Neural cell (in vitro differentiated cells): ENCODE measurements around the gene ATP5F1D. TPM values are rescaled to one million over a fixed set of nuclear protein-coding genes. Genes with fewer than 3 reads are reported as not detected.

Experiments
- H2AFZ ChIP-seq: fragments of 200-600, 300-800 bp; sonication (generic), shearing (Covaris generic); 2 replicates; pipeline ENCODE4 v1.6.0; 2014; ENCODE audit warnings: low read depth, mild to moderate bottlenecking, antibody characterized with exemption, low read length, moderate library complexity
- H3F3A ChIP-seq: fragments of 200-600 bp; shearing (Covaris generic); 2 replicates; pipeline ENCODE4 v1.6.1; 2016; ENCODE audit warnings: mild to moderate bottlenecking, moderate library complexity, mixed read lengths, antibody characterized with exemption, low read length; ENCODE audit not compliant: insufficient read depth, poor library complexity, severe bottlenecking
- H3K27ac ChIP-seq: fragments of 200-600, 300-800 bp; sonication (generic), shearing (Covaris generic); 2 replicates; pipeline ENCODE4 v1.5.1; 2014; ENCODE audit warnings: mild to moderate bottlenecking, low read length, moderate library complexity
- H3K27me3 ChIP-seq: fragments of 300-800, 200-600 bp; sonication (generic), shearing (Covaris generic); 2 replicates; pipeline ENCODE4 v1.6.0; 2014; ENCODE audit warnings: mild to moderate bottlenecking, low read depth, low read length, moderate library complexity; ENCODE audit not compliant: insufficient read depth
- H3K36me3 ChIP-seq: fragments of 300-800, 200-600 bp; sonication (generic), shearing (Covaris generic); 2 replicates; pipeline ENCODE4 v1.5.1; 2014; ENCODE audit warnings: mild to moderate bottlenecking, antibody characterized with exemption, low read length, moderate library complexity; ENCODE audit not compliant: insufficient read depth
- H3K4me2 ChIP-seq: fragments of 300-800, 200-600 bp; sonication (generic), shearing (Covaris generic); 2 replicates; pipeline ENCODE4 v1.6.0; 2014; ENCODE audit warnings: mild to moderate bottlenecking, low read length
- H3K4me3 ChIP-seq: fragments of 300-800, 200-600 bp; sonication (generic), shearing (Covaris generic); 2 replicates; pipeline ENCODE4 v1.5.1; 2014; ENCODE audit warnings: mild to moderate bottlenecking, low read length, moderate library complexity
- H3K79me2 ChIP-seq: fragments of 200-600 bp; shearing (Covaris generic); replicated peaks from 2 replicates; pipeline ENCODE4 v1.6.0; 2014; ENCODE audit warnings: mild to moderate bottlenecking, low read length, moderate library complexity; ENCODE audit not compliant: insufficient read depth
- H3K9ac ChIP-seq: fragments of 300-800, 200-600 bp; sonication (generic), shearing (Covaris generic); 2 replicates; pipeline ENCODE4 v1.6.1; 2016; ENCODE audit warnings: mild to moderate bottlenecking, low read length, mixed read lengths
- H3K9me2 ChIP-seq: fragments of 200-600 bp; shearing (Covaris generic); 2 replicates; pipeline ENCODE4 v1.6.1; 2016; ENCODE audit warnings: mild to moderate bottlenecking, low read length, mixed read lengths; ENCODE audit not compliant: insufficient read depth
- H3K9me3 ChIP-seq: fragments of 200-600, 300-800 bp; sonication (generic), shearing (Covaris generic); 2 replicates; pipeline ENCODE4 v1.6.1; 2016; ENCODE audit warnings: mild to moderate bottlenecking, mixed run types, low read length, moderate library complexity, mixed read lengths
- H4K20me1 ChIP-seq: fragments of 200-600 bp; shearing (Covaris generic); 2 replicates; pipeline ENCODE4 v1.6.1; 2016; ENCODE audit warnings: mild to moderate bottlenecking, mixed run types; ENCODE audit not compliant: insufficient read depth
- CTCF ChIP-seq: fragments of 450-650 bp; IDR thresholded peaks from 2 replicates; pipeline ENCODE4 v1.5.1; 2014; ENCODE audit warnings: antibody characterized with exemption, mild to moderate bottlenecking, moderate library complexity; ENCODE audit not compliant: poor library complexity, severe bottlenecking
- EP300 ChIP-seq: fragments of 450-650 bp; conservative IDR thresholded peaks from 2 replicates; pipeline ENCODE4 v1.6.1; 2014; ENCODE audit warnings: antibody characterized with exemption, mild to moderate bottlenecking, moderate library complexity; ENCODE audit not compliant: poor library complexity, severe bottlenecking
- EZH2 ChIP-seq: fragments of 200-600, 300-800 bp; shearing (Covaris generic), sonication (generic); IDR thresholded peaks from 2 replicates; pipeline ENCODE4 v1.6.1; 2014; ENCODE audit warnings: antibody characterized with exemption, low read length, borderline replicate concordance, mild to moderate bottlenecking; ENCODE audit not compliant: insufficient read depth, poor library complexity, severe bottlenecking
- MXI1 ChIP-seq: fragments of 450-650 bp; conservative IDR thresholded peaks from 2 replicates; pipeline ENCODE4 v1.6.1; 2014; ENCODE audit warnings: antibody characterized with exemption, mild to moderate bottlenecking; ENCODE audit not compliant: poor library complexity, severe bottlenecking
- POLR2AphosphoS5 ChIP-seq: IDR thresholded peaks from 2 replicates; pipeline ENCODE4 v1.6.1; 2012
- RAD21 ChIP-seq: fragments of 450-650 bp; conservative IDR thresholded peaks from 2 replicates; pipeline ENCODE4 v1.6.1; 2014; ENCODE audit warnings: antibody characterized with exemption, mild to moderate bottlenecking, moderate library complexity
- REST ChIP-seq: IDR thresholded peaks from 2 replicates; pipeline ENCODE4 v1.6.1; 2012; ENCODE audit warnings: borderline replicate concordance
- SMC3 ChIP-seq: fragments of 450-650 bp; conservative IDR thresholded peaks from 2 replicates; pipeline ENCODE4 v1.6.1; 2014; ENCODE audit warnings: antibody characterized with exemption, mild to moderate bottlenecking, moderate library complexity; ENCODE audit not compliant: poor library complexity
- TAF1 ChIP-seq: IDR thresholded peaks from 2 replicates; pipeline ENCODE4 v1.6.1; 2012; ENCODE audit warnings: low read depth
- polyA plus RNA-seq: library from polyadenylated mRNA; depleted of rRNA; stranded (reverse); fragments of >200 nt; gene quantifications from 2 replicates; pipeline ENCODE4 v1.2.3, GENCODE V29; 2014

Gene ATP5F1D
- polyA plus RNA-seq, 1 donor from 2014 or later, result 47.8 TPM

- H3K4me3 ChIP-seq, result no peak overlapping the region
Measured at GRCh38 chr19:1263188-1263587, 21.6 kb downstream of the ATP5F1D start.

More at GRCh38 chr19:1263188-1263587, 21.6 kb downstream of the ATP5F1D start:
- H3K9me3 ChIP-seq, result no peaks in the 10 kb centered on the region
- H3K27ac ChIP-seq, result no peak overlapping the region
- no peaks in the 10 kb centered on the region for H3K36me3 ChIP-seq
- no peaks in the 10 kb centered on the region for H3F3A ChIP-seq
- H3K9me2 ChIP-seq, result no peaks in the 10 kb centered on the region
- TF ChIP-seq POLR2AphosphoS5 (no peak), CTCF (no peak), SMC3 (no peak), REST (no peak), EZH2 (no peak), MXI1 (no peak), TAF1 (no peak), EP300 (no peak), RAD21 (no peak)
- no peaks in the 10 kb centered on the region for H3K27me3 ChIP-seq
- no peak overlapping the region for H3K9ac ChIP-seq
- no peaks in the 10 kb centered on the region for H4K20me1 ChIP-seq
- H3K4me2 ChIP-seq, result no peak overlapping the region
- H3K79me2 ChIP-seq, result peaks cover 31% of the 10 kb centered on the region
- no peak overlapping the region for H2AFZ ChIP-seq
